OCI-LY7 (cell line): ENCODE data around the gene F13A1. TPM values are rescaled to one million over a fixed set of nuclear protein-coding genes. Genes with fewer than 3 reads are reported as not detected.

ENCODE experiments used
- BruUV-seq: library from RNA; stranded (reverse); fragments of 400-500 nt; replicated peaks from 2 replicates; lab custom pipeline; 2021; lab: Mats Ljungman, UMichigan
- CTCF ChIA-PET: fragments of 300-600 bp; sonication (Branson Sonifier 250); formaldehyde crosslinking; loops from one replicate; lab custom pipeline; 2022; ENCODE audit warnings: antibody characterized with exemption; ENCODE audit not compliant: unreplicated experiment; lab: Charles Lee
- POLR2A ChIA-PET: fragments of 300-600 bp; sonication (Branson Sonifier 250); formaldehyde crosslinking; loops from one replicate; lab custom pipeline; 2022; ENCODE audit warnings: antibody characterized with exemption; lab: Charles Lee
- DNase-seq: peaks from one replicate; pipeline ENCODE4 v3.0.0-alpha.2; 2015; ENCODE audit warnings: low spot score
- H2AFZ ChIP-seq: fragments of 200-600 bp; sonication (generic), shearing (Covaris generic); 2 replicates; pipeline ENCODE4 v1.6.1; 2014; ENCODE audit warnings: mild to moderate bottlenecking, antibody characterized with exemption, low read length, moderate library complexity
- H3K27ac ChIP-seq: fragments of 200-600 bp; sonication (generic); 2 replicates; pipeline ENCODE4 v1.5.1; 2014; ENCODE audit warnings: mixed run types, low read depth, mild to moderate bottlenecking, moderate library complexity, low read length, inconsistent platforms; ENCODE audit not compliant: poor library complexity, severe bottlenecking
- H3K36me3 ChIP-seq: fragments of 200-600 bp; sonication (generic); 2 replicates; pipeline ENCODE4 v1.6.1; 2014; ENCODE audit warnings: mild to moderate bottlenecking, antibody characterized with exemption, low read length, moderate library complexity, mixed read lengths; ENCODE audit not compliant: insufficient read depth
- H3K4me1 ChIP-seq: fragments of 200-600 bp; sonication (generic); 2 replicates; pipeline ENCODE4 v1.5.1; 2014; ENCODE audit warnings: mild to moderate bottlenecking, low read length; ENCODE audit not compliant: insufficient read depth, poor library complexity, severe bottlenecking
- H3K4me2 ChIP-seq: fragments of 200-600 bp; sonication (generic); 2 replicates; pipeline ENCODE4 v1.6.1; 2014; ENCODE audit warnings: mild to moderate bottlenecking, low read length
- H3K4me3 ChIP-seq: fragments of 200-600 bp; sonication (generic); 2 replicates; pipeline ENCODE4 v1.5.1; 2014; ENCODE audit warnings: mild to moderate bottlenecking, low read depth, low read length; ENCODE audit not compliant: poor library complexity, severe bottlenecking
- H3K79me2 ChIP-seq: fragments of 200-600 bp; sonication (generic); 2 replicates; pipeline ENCODE4 v1.6.1; 2016; ENCODE audit warnings: low read depth, mild to moderate bottlenecking, low read length, moderate library complexity, mixed read lengths; ENCODE audit not compliant: insufficient read depth
- H3K9me2 ChIP-seq: fragments of 200-600 bp; sonication (generic); 2 replicates; pipeline ENCODE4 v1.6.1; 2016; ENCODE audit warnings: mild to moderate bottlenecking, low read length, mixed read lengths; ENCODE audit not compliant: insufficient read depth
- H3K9me3 ChIP-seq: fragments of 200-600 bp; sonication (generic); 2 replicates; pipeline ENCODE4 v1.6.1; 2014; ENCODE audit warnings: mild to moderate bottlenecking, mixed run types, low read length, mixed read lengths
- H4K20me1 ChIP-seq: fragments of 200-600 bp; sonication (generic); 2 replicates; pipeline ENCODE4 v1.6.1; 2014; ENCODE audit warnings: mild to moderate bottlenecking, antibody characterized with exemption, low read length, moderate library complexity, mixed read lengths; ENCODE audit not compliant: insufficient read depth
- EZH2phosphoT487 ChIP-seq: fragments of 200-600 bp; sonication (generic); IDR thresholded peaks from 2 replicates; pipeline ENCODE4 v1.6.1; 2018; ENCODE audit warnings: low read depth, borderline replicate concordance, mild to moderate bottlenecking, mixed run types, antibody characterized with exemption, low read length, moderate library complexity, mixed read lengths
- intact Hi-C: fragments of 100-400 bp; cut with micrococcal nuclease; formaldehyde crosslinking; loops from one replicate; pipeline ENCODE4 v1.10.0; 2022; ENCODE audit not compliant: unreplicated experiment
- total RNA-seq, 2 experiments: library from RNA; depleted of rRNA in 1 of 2; stranded (reverse); fragments of >200 nt in 1 of 2; shearing (Covaris generic) in 1 of 2; gene quantifications; 2 replicates each; pipeline ENCODE4 v1.2.3, GENCODE V29; 2014 to 2022
- TF ChIP-seq, protein P1 (sequence below): fragments of 200-600 bp; sonication (generic); conservative IDR thresholded peaks from 2 replicates; pipeline ENCODE4 v1.5.1; 2014; ENCODE audit warnings: mild to moderate bottlenecking, antibody characterized with exemption, low read length, moderate library complexity, mixed read lengths

The F13A1 gene
- total RNA-seq, 2 experiments from 2014 or later = 0.13 to 0.63 TPM

DNA sequence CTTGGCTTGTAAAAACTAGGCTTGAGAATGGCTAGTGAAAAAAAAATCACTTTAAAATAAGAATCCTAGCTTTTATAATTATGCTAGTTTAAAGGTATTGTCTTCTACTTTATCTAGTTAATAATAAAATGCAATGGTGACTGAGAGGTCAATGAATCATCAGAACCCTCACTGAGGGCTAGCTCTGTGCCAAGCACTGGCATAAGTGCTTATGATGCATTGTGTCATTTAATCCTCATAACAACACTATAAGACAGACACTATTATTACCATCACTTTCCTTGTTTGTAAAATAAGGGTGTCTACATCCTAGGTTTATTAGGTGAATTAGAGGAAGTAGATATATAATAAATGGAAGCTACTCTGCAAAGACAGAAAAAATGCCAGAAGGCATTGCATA is 144.3 kb downstream of the F13A1 start:
- POLR2A ChIA-PET = interaction anchor here (1.1 to 1.3 kb wide), 2 partner anchors 45 to 48 kb away, joined by 3 read pairs; no protein-coding TSS in a partner anchor

DNA sequence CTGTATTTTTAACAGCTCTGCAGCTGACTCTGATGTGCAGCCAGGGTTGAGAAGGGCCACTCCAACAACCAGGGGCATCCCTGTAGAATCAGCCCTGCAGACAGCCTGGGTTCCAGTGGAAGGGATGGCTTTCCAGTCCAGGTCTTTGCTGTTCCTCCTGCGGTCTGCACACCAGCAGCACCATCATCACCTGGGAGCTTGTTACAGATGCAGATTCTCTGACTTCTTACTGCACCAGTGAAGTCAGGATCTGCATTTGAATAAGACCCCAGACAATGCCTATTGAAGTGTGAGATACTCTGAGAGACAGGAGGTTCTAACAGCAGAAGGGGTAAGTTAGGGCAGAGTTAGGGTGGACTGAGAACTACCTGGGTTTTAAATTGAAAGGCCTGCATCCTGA is 151.3 kb downstream of the F13A1 start:
- Histone ChIP-seq H3K9me3 (no peaks in the 10 kb centered on the region), H2AFZ (no peak overlapping the region), H3K4me1 (no peaks in the 10 kb centered on the region), H3K36me3 (no peaks in the 10 kb centered on the region), H3K27ac (no peak overlapping the region), H3K4me3 (no peak overlapping the region), H3K9me2 (no peaks in the 10 kb centered on the region), H3K4me2 (no peak overlapping the region), H4K20me1 (no peaks in the 10 kb centered on the region), H3K79me2 (no peaks in the 10 kb centered on the region)
- TF ChIP-seq, protein P1, sequence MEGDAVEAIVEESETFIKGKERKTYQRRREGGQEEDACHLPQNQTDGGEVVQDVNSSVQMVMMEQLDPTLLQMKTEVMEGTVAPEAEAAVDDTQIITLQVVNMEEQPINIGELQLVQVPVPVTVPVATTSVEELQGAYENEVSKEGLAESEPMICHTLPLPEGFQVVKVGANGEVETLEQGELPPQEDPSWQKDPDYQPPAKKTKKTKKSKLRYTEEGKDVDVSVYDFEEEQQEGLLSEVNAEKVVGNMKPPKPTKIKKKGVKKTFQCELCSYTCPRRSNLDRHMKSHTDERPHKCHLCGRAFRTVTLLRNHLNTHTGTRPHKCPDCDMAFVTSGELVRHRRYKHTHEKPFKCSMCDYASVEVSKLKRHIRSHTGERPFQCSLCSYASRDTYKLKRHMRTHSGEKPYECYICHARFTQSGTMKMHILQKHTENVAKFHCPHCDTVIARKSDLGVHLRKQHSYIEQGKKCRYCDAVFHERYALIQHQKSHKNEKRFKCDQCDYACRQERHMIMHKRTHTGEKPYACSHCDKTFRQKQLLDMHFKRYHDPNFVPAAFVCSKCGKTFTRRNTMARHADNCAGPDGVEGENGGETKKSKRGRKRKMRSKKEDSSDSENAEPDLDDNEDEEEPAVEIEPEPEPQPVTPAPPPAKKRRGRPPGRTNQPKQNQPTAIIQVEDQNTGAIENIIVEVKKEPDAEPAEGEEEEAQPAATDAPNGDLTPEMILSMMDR = no peak
- TF ChIP-seq EZH2phosphoT487 = no peak
- no TSS peak for BruUV-seq
- DNase-seq = no peak
- ChIA-PET POLR2A (interaction anchor here (1.0 kb wide), 1 partner anchor 14 kb away, joined by 3 read pairs; no protein-coding TSS in a partner anchor), CTCF (no interaction called here)
- intact Hi-C loops = no loop called here

More for the DNA sequence above, 144.3 kb downstream of the F13A1 start:
- no TSS peak for BruUV-seq
- H3K9me2 ChIP-seq = no peaks in the 10 kb centered on the region
- H3K4me3 ChIP-seq = no peak overlapping the region
- no peak overlapping the region for H3K27ac ChIP-seq
- H2AFZ ChIP-seq = no peak overlapping the region
- CTCF ChIA-PET = no interaction called here
- TF ChIP-seq, protein P1 = no peak
- no peak for TF ChIP-seq EZH2phosphoT487
- no peak overlapping the region for H3K4me2 ChIP-seq
- no peak for DNase-seq
- H3K4me1 ChIP-seq = no peaks in the 10 kb centered on the region
- H3K79me2 ChIP-seq = no peaks in the 10 kb centered on the region
- intact Hi-C loops = no loop called here
- no peaks in the 10 kb centered on the region for H3K9me3 ChIP-seq
- H4K20me1 ChIP-seq = no peaks in the 10 kb centered on the region
- H3K36me3 ChIP-seq = no peaks in the 10 kb centered on the region

DNA sequence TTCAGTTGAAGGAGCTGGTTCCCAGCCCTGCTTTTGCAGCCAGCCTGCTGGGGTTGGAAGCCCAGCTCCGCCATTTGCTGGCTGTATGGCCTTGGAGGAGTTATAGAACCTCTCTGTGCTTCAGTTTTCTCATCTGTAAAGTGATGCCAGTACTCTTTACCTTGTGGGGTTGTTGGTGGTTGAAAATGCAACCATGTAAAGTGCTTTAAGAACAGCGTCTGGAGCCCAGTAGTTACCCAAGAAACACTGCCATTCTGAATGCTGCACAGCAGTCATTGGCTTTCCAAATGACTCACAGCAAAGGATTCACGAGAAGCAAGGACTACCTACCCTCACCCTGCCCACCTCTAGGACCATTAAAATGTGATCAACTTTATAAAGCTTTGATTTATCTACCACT is 154.4 kb downstream of the F13A1 start:
- H3K79me2 ChIP-seq = no peaks in the 10 kb centered on the region
- CTCF ChIA-PET = no interaction called here
- H3K9me2 ChIP-seq = no peaks in the 10 kb centered on the region
- no peak for TF ChIP-seq EZH2phosphoT487
- TF ChIP-seq, protein P1 = no peak
- no peak overlapping the region for H3K27ac ChIP-seq
- H3K4me2 ChIP-seq = no peak overlapping the region
- no peaks in the 10 kb centered on the region for H3K36me3 ChIP-seq
- H2AFZ ChIP-seq = no peak overlapping the region
- no peaks in the 10 kb centered on the region for H4K20me1 ChIP-seq
- H3K4me3 ChIP-seq = no peak overlapping the region
- POLR2A ChIA-PET = interaction anchor here (0.5 kb wide), 1 partner anchor 410 kb away, joined by 3 read pairs; no protein-coding TSS in a partner anchor
- no peaks in the 10 kb centered on the region for H3K4me1 ChIP-seq
- DNase-seq = no peak
- H3K9me3 ChIP-seq = no peaks in the 10 kb centered on the region
- intact Hi-C loops = no loop called here
- BruUV-seq = no TSS peak
